ENCODE results near the gene ARHGEF4. TPM values are rescaled to one million over a fixed set of nuclear protein-coding genes. Genes with fewer than 3 reads are reported as not detected.

The ARHGEF4 gene
- total RNA-seq, 1 experiment from 2014 or later: 12.6 TPM

- no peak overlapping the region for H3K27ac ChIP-seq (ENCODE audit: insufficient read length, low read depth, low read length)
- H3T11ph ChIP-seq (ENCODE audit: low read length): no peak overlapping the region
- H3K79me2 ChIP-seq (ENCODE audit: insufficient read depth, low read length): no peaks in the 10 kb centered on the region; the same call in 1 of the 2 replicates
- H2BK12ac ChIP-seq (ENCODE audit: insufficient read length, low read depth, low read length): no peak overlapping the region
- H3K4me1 Mint-ChIP-seq: peaks cover 10 to 15% of the 10 kb centered on the region in 2 experiments
- H4K8ac ChIP-seq (replicated peaks; ENCODE audit: insufficient read length, low read depth, low read length): no peak overlapping the region
- H4K20me1 ChIP-seq (ENCODE audit: control insufficient read depth, insufficient read depth, insufficient read length): no peaks in the 10 kb centered on the region
- H3K18ac ChIP-seq (ENCODE audit: insufficient read length, low read depth, low read length): no peak overlapping the region
- H2BK15ac ChIP-seq (ENCODE audit: low read depth, low read length): no peak overlapping the region
- H2BK5ac ChIP-seq (ENCODE audit: insufficient read length, low read length): no peak overlapping the region
- H3K79me1 ChIP-seq (ENCODE audit: insufficient read depth, low read depth, low read length, poor library complexity, severe bottlenecking): no peaks in the 10 kb centered on the region
- no peak overlapping the region for H2BK20ac ChIP-seq (ENCODE audit: low read depth, low read length, poor library complexity, severe bottlenecking)
- H3K23ac ChIP-seq (ENCODE audit: insufficient read length, low read depth, low read length): no peak overlapping the region
- H4K5ac ChIP-seq (ENCODE audit: insufficient read length, low read depth, low read length): no peak overlapping the region
- no peak overlapping the region for H3K9ac ChIP-seq (ENCODE audit: extremely low read depth, insufficient read length, low read length)
- no peak overlapping the region for H2AK5ac ChIP-seq (ENCODE audit: insufficient read length, low read length)
- no peak overlapping the region for H4K91ac ChIP-seq (ENCODE audit: insufficient read length, low read depth, low read length)
- H3K23me2 ChIP-seq (ENCODE audit: insufficient read length, low read depth, low read length, poor library complexity, severe bottlenecking): no peaks in the 10 kb centered on the region
- no peak overlapping the region for H3K56ac ChIP-seq (ENCODE audit: insufficient read length, low read depth, low read length)
- H3K4ac ChIP-seq (ENCODE audit: low read depth, low read length): no peak overlapping the region
- peak overlapping the region in 2 of 3 experiments; percentile 4 to 92; a peak in 1 of 7 replicates for H3K27ac Mint-ChIP-seq
- peaks cover 0 to 2% (median 0%) of the 10 kb centered on the region in 3 experiments; a peak in 2 of 7 replicates for H3K36me3 Mint-ChIP-seq (ENCODE audit: insufficient read depth in 1 of 3, low read depth in 3 of 3)
- WGBS (ENCODE audit: extremely low coverage, insufficient read length, low lambda C conversion rate): no CpG with 5 or more reads among the region's 17 CpGs
- H3K4me3 Mint-ChIP-seq: no peak overlapping the region
- H3K27me3 ChIP-seq (ENCODE audit: insufficient read depth, low read length): no peaks in the 10 kb centered on the region
- no peak overlapping the region for H2AFZ ChIP-seq (ENCODE audit: low read length)
- H3K4me2 ChIP-seq (ENCODE audit: insufficient read depth, insufficient read length, low read length): no peak overlapping the region
- H3K14ac ChIP-seq (ENCODE audit: insufficient read depth, low read length): no peak overlapping the region
- no peaks in the 10 kb centered on the region for H3K9me3 ChIP-seq (ENCODE audit: control insufficient read depth, low read depth, low read length)
- DNase-seq: peak; percentile 17
- peaks cover 0 to 2% of the 10 kb centered on the region in 2 experiments; a peak in 1 of 5 replicates for H3K9me3 Mint-ChIP-seq
- H3K27me3 Mint-ChIP-seq (ENCODE audit: low read depth): no peaks in the 10 kb centered on the region; the same call in 1 of the 2 replicates
- H3K4me1 ChIP-seq (ENCODE audit: insufficient read depth, low read length): no peaks in the 10 kb centered on the region; the same call in 1 of the 2 replicates
- no peak overlapping the region for H2BK120ac ChIP-seq (ENCODE audit: low read depth, low read length, poor library complexity, severe bottlenecking)
- TF ChIP-seq CTCF (conservative IDR thresholded peaks at IDR 0.05): no peak
Measured at GRCh38 chr2:130864830-130865800, 28.4 kb downstream of the ARHGEF4 start.
